T-cell (primary cell): Measurements from ENCODE around the gene MNAT1. TPM values are rescaled to one million over a fixed set of nuclear protein-coding genes. Genes with fewer than 3 reads are reported as not detected.
"Not testable (repeated sequence)": the region's sequence is repeated elsewhere in the genome, so short reads cannot be mapped to it uniquely, and the experiment has no call there.

Source experiments
- ATAC-seq, 4 experiments: fragments of 200-7000 bp in 3 of 4; fragments of 150-1000 bp in 1 of 4; cut with Tn5 transposase; replicated peaks in 1 of 4; 1 replicate in 3 of 4; 2 replicates in 1 of 4; pipeline ENCODE4 v1.10.0; 2021; ENCODE audit warnings: moderate library complexity in 3 of 4, mild to moderate bottlenecking in 2 of 4, moderate number of reproducible peaks in 1 of 4
- CTCF ChIA-PET, 2 donors: fragments of 300-600 bp; sonication (Branson Sonifier 250); formaldehyde crosslinking; loops; one replicate each; lab custom pipeline; 2022; ENCODE audit warnings: antibody characterized with exemption in 2 of 2; lab: Charles Lee
- POLR2A ChIA-PET, 2 donors: fragments of 300-600 bp; sonication (Branson Sonifier 250); formaldehyde crosslinking; loops; one replicate each; lab custom pipeline; 2022; ENCODE audit warnings: antibody characterized with exemption in 2 of 2; lab: Charles Lee
- DNase-seq, 35 experiments: peaks; one replicate each; pipeline versions ENCODE4 v3.0.0 to v3.0.0-alpha.2; 2013 to 2023
- H3K27ac ChIP-seq: one replicate; pipeline ENCODE4 v1.5.1; 2013; ENCODE audit warnings: low read length
- H3K27me3 ChIP-seq, 2 experiments: replicated peaks in 1 of 2; 1 replicate in 1 of 2; 2 replicates in 1 of 2; pipeline versions ENCODE4 v1.6.1 to v1.7.0; 2013; ENCODE audit warnings: low read length in 1 of 2, mixed read lengths in 1 of 2; ENCODE audit not compliant: control insufficient read depth in 2 of 2, insufficient read depth in 2 of 2; ENCODE audit errors: extremely low read depth in 1 of 2
- H3K36me3 ChIP-seq, 2 donors: 1 replicate in 1 of 2; 2 replicates in 1 of 2; pipeline versions ENCODE4 v1.6.1 to v1.7.0; 2013; ENCODE audit warnings: low read length in 1 of 2; ENCODE audit not compliant: control insufficient read depth in 2 of 2, insufficient read depth in 1 of 2; ENCODE audit errors: extremely low read depth in 1 of 2
- H3K4me1 ChIP-seq, 2 experiments: 1 replicate in 1 of 2; 2 replicates in 1 of 2; pipeline versions ENCODE4 v1.6.1 to v1.7.0; 2013; ENCODE audit warnings: low read length in 2 of 2, mixed read lengths in 1 of 2; ENCODE audit not compliant: insufficient read depth in 2 of 2, control insufficient read depth in 1 of 2; ENCODE audit errors: extremely low read depth in 1 of 2
- H3K4me3 ChIP-seq, 2 donors: 1 replicate in 1 of 2; 2 replicates in 1 of 2; pipeline versions ENCODE4 v1.5.1 to v1.7.0; 2013; ENCODE audit warnings: mild to moderate bottlenecking in 2 of 2, low read length in 1 of 2, moderate library complexity in 1 of 2; ENCODE audit not compliant: control insufficient read depth in 1 of 2; ENCODE audit errors: extremely low read depth in 1 of 2
- H3K9me3 ChIP-seq: 2 replicates; pipeline ENCODE4 v1.7.0; 2013
- H3K27ac Mint-ChIP-seq, 2 donors: one replicate each; pipeline ENCODE4 v1.8.0; 2020 to 2021; ENCODE audit warnings: mild to moderate bottlenecking in 2 of 2, mixed read lengths in 2 of 2
- H3K27me3 Mint-ChIP-seq, 2 donors: one replicate each; pipeline ENCODE4 v1.8.0; 2021 to 2022; ENCODE audit warnings: mixed read lengths in 2 of 2
- H3K36me3 Mint-ChIP-seq: one replicate; pipeline ENCODE4 v1.8.0; 2021; ENCODE audit warnings: mixed read lengths
- H3K4me1 Mint-ChIP-seq, 3 donors: one replicate each; pipeline ENCODE4 v1.8.0; 2020 to 2022; ENCODE audit warnings: mixed read lengths in 3 of 3, mild to moderate bottlenecking in 1 of 3
- H3K4me3 Mint-ChIP-seq, 3 donors: one replicate each; pipeline ENCODE4 v1.8.0; 2020 to 2022; ENCODE audit warnings: mild to moderate bottlenecking in 3 of 3, mixed read lengths in 3 of 3, moderate library complexity in 3 of 3
- H3K9me3 Mint-ChIP-seq, 3 donors: one replicate each; pipeline ENCODE4 v1.8.0; 2020 to 2022; ENCODE audit warnings: mixed read lengths in 3 of 3
- WGBS: methylation state at CpG from one replicate; pipeline ENCODE4 v1.1.5; 2013; ENCODE audit warnings: missing lambda C conversion rate; ENCODE audit not compliant: insufficient coverage; 5-methylcytosine and 5-hydroxymethylcytosine counted together
- total RNA-seq, 35 experiments: library from RNA in 6 of 35; stranded (reverse) in 6 of 35; fragments of 120-200 nt in 1 of 35; gene quantifications; one replicate each; pipeline versions ENCODE4 v1.2.1 to v1.2.4 and lab custom pipeline; 2013 to 2026

Gene MNAT1
- total RNA-seq, 5 donors from 2014 or later (not counting 1 experiment from before 2014, with no cell fraction given): 14.7 to 24.8 (median 19.2) TPM

GRCh38 chr14:60845523-60845922 is 111.0 kb downstream of the MNAT1 start:
- Mint-ChIP-seq H3K36me3 (peaks cover 65% of the 10 kb centered on the region), H3K27ac (no peak overlapping the region), H3K4me1 (peaks cover 0 to 3% (median 0%) of the 10 kb centered on the region in 3 donors), H3K27me3 (no peaks in the 10 kb centered on the region), H3K4me3 (no peak overlapping the region), H3K9me3 (peaks cover 0 to 23% (median 16%) of the 10 kb centered on the region in 3 donors)
- ChIA-PET CTCF (no interaction called here), POLR2A (no interaction called here)
- no CpG with 5 or more reads among the region's 1 CpG for WGBS
- H3K36me3 ChIP-seq: no peaks in the 10 kb centered on the region
- DNase-seq: no peak
- no peak for ATAC-seq
- no peak overlapping the region for H3K4me3 ChIP-seq
- no peaks in the 10 kb centered on the region for H3K27me3 ChIP-seq
- H3K4me1 ChIP-seq: no peaks in the 10 kb centered on the region
- no peak overlapping the region for H3K27ac ChIP-seq
- peaks cover 4% of the 10 kb centered on the region for H3K9me3 ChIP-seq

- no peak overlapping the region for H3K27ac ChIP-seq
- no peaks in the 10 kb centered on the region for H3K27me3 Mint-ChIP-seq
- peaks cover 0 to 34% (median 24%) of the 10 kb centered on the region in 3 donors for H3K9me3 Mint-ChIP-seq
- H3K9me3 ChIP-seq: peaks cover 4% of the 10 kb centered on the region
- no peaks in the 10 kb centered on the region for H3K36me3 ChIP-seq
- no peak for ATAC-seq
- WGBS: 100% methylated on average over 1 of the region's 2 CpGs
- no peaks in the 10 kb centered on the region for H3K4me1 ChIP-seq
- H3K4me3 ChIP-seq: no peak overlapping the region
- H3K27ac Mint-ChIP-seq: no peak overlapping the region
- H3K4me3 Mint-ChIP-seq: no peak overlapping the region
- H3K27me3 ChIP-seq: no peaks in the 10 kb centered on the region
- ChIA-PET POLR2A (no interaction called here), CTCF (no interaction called here)
- peaks cover 77% of the 10 kb centered on the region for H3K36me3 Mint-ChIP-seq
- no peak for DNase-seq
- H3K4me1 Mint-ChIP-seq: peaks cover 0 to 3% (median 0%) of the 10 kb centered on the region in 3 donors
Observed at GRCh38 chr14:60848066-60848465, 113.5 kb downstream of the MNAT1 start.

- peaks cover 5 to 36% (median 26%) of the 10 kb centered on the region in 3 donors for H3K9me3 Mint-ChIP-seq
- H3K27me3 Mint-ChIP-seq, CTCF ChIA-PET, POLR2A ChIA-PET, H3K27ac ChIP-seq, H3K36me3 ChIP-seq, H3K27me3 ChIP-seq, H3K4me3 ChIP-seq, H3K4me1 ChIP-seq, H3K27ac Mint-ChIP-seq, H3K9me3 ChIP-seq, H3K4me1 Mint-ChIP-seq, ATAC-seq, DNase-seq, H3K4me3 Mint-ChIP-seq: not testable (repeated sequence)
- 83% methylated on average over 1 of the region's 5 CpGs for WGBS
- peaks cover 90% of the 10 kb centered on the region for H3K36me3 Mint-ChIP-seq
Observed at GRCh38 chr14:60851692-60852091, 117.1 kb downstream of the MNAT1 start.

GRCh38 chr14:60856111-60856510 is 121.5 kb downstream of the MNAT1 start:
- Mint-ChIP-seq H3K27me3 (no peaks in the 10 kb centered on the region), H3K36me3 (peaks cover 78% of the 10 kb centered on the region), H3K9me3 (peaks cover 9 to 26% (median 10%) of the 10 kb centered on the region in 3 donors), H3K27ac (no peak overlapping the region), H3K4me1 (no peaks in the 10 kb centered on the region), H3K4me3 (no peak overlapping the region)
- Histone ChIP-seq H3K4me1 (no peaks in the 10 kb centered on the region), H3K27ac (no peak overlapping the region), H3K36me3 (peaks cover 4% of the 10 kb centered on the region in 2 donors), H3K9me3 (no peaks in the 10 kb centered on the region), H3K27me3 (no peaks in the 10 kb centered on the region), H3K4me3 (no peak overlapping the region)
- no CpG with 5 or more reads among the region's 2 CpGs for whole genome bisulfite sequencing
- no peak for DNase-seq
- POLR2A ChIA-PET: no interaction called here
- ATAC-seq: no peak
- CTCF ChIA-PET: no interaction called here

- Histone ChIP-seq H3K9me3 (no peaks in the 10 kb centered on the region), H3K27me3 (no peaks in the 10 kb centered on the region), H3K4me1 (no peaks in the 10 kb centered on the region), H3K4me3 (no peak overlapping the region), H3K36me3 (peaks cover 1 to 4% of the 10 kb centered on the region in 2 donors), H3K27ac (no peak overlapping the region)
- WGBS: 50% methylated on average over 1 of the region's 2 CpGs
- peaks cover 0 to 3% (median 0%) of the 10 kb centered on the region in 3 donors for H3K4me1 Mint-ChIP-seq
- ATAC-seq (no peak), DNase-seq (no peak)
- H3K9me3 Mint-ChIP-seq: peaks cover 5 to 18% (median 9%) of the 10 kb centered on the region in 3 donors
- POLR2A ChIA-PET: no interaction called here
- H3K27ac Mint-ChIP-seq: no peak overlapping the region
- no peaks in the 10 kb centered on the region for H3K27me3 Mint-ChIP-seq
- no peak overlapping the region for H3K4me3 Mint-ChIP-seq
- peaks cover 45% of the 10 kb centered on the region for H3K36me3 Mint-ChIP-seq
- CTCF ChIA-PET: interaction anchor here in 1 of 2 donors (0.6 kb wide), 1 partner anchor 1171 kb away, joined by 3 read pairs; no protein-coding TSS in a partner anchor
Observed at GRCh38 chr14:60859525-60859924, 125.0 kb downstream of the MNAT1 start.

GRCh38 chr14:60861545-60862140 is 127.1 kb downstream of the MNAT1 start:
- ChIA-PET POLR2A (no interaction called here), CTCF (no interaction called here)
- no CpG with 5 or more reads among the region's 3 CpGs for WGBS
- H3K4me3 Mint-ChIP-seq: no peak overlapping the region
- peaks cover 31% of the 10 kb centered on the region for H3K36me3 Mint-ChIP-seq
- no peak overlapping the region for H3K27ac Mint-ChIP-seq
- Histone ChIP-seq H3K4me1 (no peaks in the 10 kb centered on the region), H3K27ac (no peak overlapping the region), H3K36me3 (no peaks in the 10 kb centered on the region), H3K27me3 (no peaks in the 10 kb centered on the region), H3K9me3 (no peaks in the 10 kb centered on the region), H3K4me3 (no peak overlapping the region)
- no peaks in the 10 kb centered on the region for H3K27me3 Mint-ChIP-seq
- no peak for ATAC-seq
- DNase-seq: no peak
- peaks cover 0 to 7% (median 3%) of the 10 kb centered on the region in 3 donors for H3K4me1 Mint-ChIP-seq
- H3K9me3 Mint-ChIP-seq: peaks cover 0 to 10% (median 3%) of the 10 kb centered on the region in 3 donors
